GM18873 (cell line): Measurements from ENCODE around the gene JAKMIP2.
"Not testable (repeated sequence)": the region's sequence is repeated elsewhere in the genome, so short reads cannot be mapped to it uniquely, and the experiment has no call there.

Source experiments
- ATAC-seq: cut with Tn5 transposase; IDR thresholded peaks from one replicate; pipeline ENCODE4 v1.9.1; 2021; ENCODE audit warnings: mild to moderate bottlenecking, moderate library complexity, moderate number of reproducible peaks; ENCODE audit not compliant: unreplicated experiment, low FRiP score

Gene JAKMIP2

DNA sequence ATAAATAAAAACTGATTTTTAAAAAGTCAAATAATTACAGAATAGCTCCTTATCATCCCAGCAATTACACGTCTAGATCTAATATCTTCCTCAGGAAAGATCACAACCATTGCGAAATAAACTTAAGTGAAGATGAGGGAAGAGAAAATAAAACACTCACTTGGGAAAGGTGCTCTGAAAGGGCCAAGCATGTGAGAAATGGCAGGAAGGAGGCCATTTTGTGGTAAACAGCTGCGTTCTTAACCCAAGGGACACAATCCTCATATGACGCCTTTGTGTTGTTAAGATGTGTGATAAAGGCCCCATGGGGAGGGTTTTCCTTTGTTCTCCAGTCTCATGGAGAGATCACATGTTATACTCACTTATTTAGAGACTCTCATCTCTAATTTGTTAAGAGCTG is 32.5 kb downstream of the JAKMIP2 start:
- ATAC-seq, result no peak

DNA sequence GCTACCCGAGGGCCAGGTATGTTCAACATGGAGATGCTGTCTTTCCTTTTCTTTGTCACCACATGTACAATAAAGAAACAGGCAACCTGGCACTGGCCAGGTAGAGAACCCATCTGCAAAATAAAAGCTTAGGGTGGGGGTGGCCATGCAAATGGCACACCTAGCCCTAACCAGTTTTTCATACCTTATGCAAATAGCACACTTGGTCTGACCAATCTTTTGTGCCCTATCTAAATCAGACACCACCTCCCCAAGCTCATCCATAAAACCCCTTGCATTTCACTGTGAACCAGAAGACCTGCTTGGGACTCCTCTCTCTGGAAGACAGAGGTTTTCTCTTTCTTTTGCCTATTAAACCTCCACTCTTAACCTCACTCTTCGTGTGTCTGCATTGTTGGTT is 33.9 kb downstream of the JAKMIP2 start:
- ATAC-seq, result no peak

DNA sequence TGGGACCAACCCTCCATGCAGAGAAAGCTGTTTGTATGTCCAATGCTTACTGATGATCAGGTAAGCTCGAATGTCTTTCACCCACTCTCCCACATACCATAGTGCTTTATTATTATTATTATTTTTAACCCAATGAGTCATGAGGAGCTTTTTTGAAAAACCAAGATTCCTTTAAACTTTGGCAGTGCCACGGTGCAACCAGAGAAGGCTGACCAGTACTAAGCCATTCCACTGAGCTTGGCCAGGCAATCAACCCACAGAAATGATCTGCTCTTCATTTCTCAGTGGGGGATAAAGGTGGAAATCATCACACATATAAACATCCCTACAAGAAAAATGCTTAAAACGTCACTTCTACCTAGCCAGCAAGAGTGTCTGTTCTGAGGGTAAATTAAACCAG is 35.5 kb downstream of the JAKMIP2 start:
- no peak for ATAC-seq

DNA sequence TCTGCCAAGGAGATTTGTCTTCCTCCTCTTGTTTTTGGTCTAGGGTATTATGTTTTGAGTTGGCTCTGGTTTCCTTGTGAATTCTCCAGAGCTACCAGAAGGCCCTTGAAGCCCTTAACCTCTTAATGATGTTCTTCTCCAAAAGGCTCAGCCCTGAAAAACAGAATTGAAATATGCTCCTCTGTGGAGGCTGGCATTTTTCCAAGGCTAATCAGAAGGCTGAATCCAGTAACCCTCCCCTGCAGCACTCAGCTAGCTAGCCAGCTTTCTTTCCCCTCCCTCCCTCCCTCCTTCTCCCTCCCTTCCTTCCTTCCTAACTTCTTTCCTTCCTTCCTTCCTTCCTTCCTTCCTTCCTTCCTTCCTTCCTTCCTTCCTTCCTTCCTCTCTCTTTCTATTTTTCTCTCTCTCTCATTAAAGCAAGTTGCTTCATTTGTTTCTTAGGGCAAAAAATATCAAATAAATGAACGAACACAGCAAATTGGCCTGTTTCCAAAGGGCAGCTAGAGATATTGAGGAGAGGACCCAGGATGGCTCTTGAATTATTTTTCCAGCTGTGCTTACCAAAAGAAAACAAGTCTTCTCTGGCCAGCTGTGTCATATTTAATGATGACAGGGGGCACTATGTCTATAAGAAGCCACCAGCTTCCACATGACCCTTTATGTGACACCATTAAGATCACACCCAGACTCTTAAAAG is 38.7 kb downstream of the JAKMIP2 start:
- no peak for ATAC-seq

DNA sequence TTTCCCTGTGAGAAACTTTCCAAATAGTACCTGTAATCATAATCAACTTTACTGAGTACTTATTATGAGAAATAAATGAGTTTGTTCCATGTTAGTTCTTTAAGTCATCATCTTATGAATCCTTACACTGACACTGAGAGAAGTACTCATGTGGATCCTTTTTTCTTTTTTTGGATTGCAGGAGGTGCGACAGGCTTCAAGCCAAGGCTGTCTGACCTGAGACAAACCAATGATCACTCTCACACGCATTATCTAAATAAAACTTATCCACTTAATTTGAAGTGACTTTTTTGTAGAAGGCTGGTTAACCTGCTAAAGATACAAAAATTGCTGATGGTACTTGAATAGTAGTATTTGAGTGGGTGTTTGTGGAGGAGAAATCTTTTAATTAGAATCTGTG is 39.5 kb downstream of the JAKMIP2 start:
- ATAC-seq, result no peak

DNA sequence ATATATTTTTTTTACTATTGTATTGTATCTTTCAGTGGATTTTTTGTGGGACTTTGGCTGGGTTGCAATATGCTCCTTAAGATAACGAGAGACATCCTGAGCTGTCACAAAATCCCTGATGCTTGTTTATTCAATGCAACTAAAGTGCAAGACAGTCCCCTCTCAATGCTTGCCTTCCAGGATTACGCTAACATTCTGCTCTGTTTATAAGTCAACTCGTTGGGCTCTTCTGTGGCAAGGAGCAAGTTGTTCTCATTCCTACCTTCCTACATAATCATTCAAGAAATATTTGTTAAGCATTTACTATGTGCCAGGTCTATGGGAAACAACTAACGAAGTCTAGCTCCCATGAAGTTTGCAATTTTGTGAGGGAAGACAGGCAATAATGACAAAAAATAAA is 40.4 kb downstream of the JAKMIP2 start:
- no peak for ATAC-seq

DNA sequence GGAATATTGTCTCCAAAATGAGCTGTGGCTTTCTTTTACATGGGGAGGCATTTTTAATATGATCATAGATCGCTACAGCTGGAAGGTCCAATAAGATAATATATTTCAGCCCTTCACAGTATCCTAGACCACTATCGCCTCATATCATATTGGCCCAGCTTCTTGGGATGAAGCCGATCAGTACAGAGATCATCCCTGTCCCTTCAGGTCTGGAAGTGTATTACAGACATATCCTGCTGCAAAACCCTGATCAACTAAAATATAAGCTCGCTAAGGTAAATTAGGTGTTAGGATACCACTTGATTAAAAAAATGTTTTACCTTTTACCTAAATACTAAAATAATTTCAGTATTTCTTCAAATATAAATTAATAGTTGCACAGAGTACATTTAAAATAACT is 41.7 kb downstream of the JAKMIP2 start:
- no peak for ATAC-seq

DNA sequence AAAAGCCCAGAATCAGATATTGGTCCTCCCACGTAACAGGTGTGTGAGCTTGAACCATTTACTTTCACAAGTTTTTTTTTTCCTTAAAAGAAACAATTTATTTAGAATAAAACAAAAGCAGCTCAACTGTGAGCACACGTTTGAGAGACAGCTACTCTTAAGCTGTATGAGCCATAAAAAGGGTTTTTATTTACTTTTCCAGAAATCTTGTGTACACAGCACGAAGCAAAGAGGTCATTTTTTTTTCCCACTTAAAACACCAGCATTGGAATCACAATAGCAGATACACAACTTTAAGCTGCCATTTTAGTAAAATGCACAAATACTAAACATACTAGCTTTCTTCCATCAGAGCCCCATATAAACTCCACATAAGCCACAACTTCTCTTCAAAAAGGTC is 44.6 kb downstream of the JAKMIP2 start:
- no peak for ATAC-seq

DNA sequence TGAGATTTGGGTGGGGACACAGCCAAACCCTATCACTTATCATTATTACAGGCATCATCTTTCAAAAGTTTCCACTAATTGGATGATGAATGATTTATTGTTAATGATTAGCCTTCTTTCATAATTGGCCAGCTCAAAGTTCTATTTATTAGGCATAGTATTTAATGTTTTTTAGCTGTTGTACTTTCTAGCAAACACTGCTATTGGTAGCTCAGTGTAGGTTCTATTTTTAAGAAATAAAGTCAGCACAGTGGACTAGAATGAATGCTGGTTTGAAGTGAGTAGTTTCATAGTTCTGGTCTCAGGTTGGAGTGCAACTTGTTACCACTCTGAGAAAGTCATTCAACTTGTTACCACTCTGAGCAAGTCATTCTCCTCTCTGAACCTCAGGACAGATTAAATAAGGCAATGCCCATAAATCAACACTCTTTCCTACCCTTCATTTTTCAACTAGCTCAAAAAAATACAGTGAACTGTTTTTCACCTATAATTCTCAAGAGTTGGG is 46.9 kb downstream of the JAKMIP2 start:
- ATAC-seq, result no peak

DNA sequence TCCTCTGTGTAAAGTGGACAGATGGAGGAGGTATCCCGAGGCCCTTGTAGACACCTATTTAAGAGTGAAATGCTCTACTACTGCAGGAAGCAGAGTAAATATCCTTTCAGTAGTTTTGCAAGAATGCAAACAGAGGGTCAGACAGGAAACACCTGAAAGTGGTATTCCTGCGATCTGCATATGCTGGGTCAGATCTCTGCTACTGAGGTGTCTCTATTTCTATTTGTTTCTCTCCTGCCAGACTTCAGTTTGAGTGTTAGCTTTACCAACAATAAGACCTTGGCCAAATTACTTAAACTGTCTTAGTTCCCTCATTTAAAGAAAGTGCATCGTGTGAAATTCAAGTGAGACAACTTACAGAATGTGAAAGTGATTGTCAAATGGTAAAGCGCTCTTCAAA is 47.6 kb downstream of the JAKMIP2 start:
- no peak for ATAC-seq

DNA sequence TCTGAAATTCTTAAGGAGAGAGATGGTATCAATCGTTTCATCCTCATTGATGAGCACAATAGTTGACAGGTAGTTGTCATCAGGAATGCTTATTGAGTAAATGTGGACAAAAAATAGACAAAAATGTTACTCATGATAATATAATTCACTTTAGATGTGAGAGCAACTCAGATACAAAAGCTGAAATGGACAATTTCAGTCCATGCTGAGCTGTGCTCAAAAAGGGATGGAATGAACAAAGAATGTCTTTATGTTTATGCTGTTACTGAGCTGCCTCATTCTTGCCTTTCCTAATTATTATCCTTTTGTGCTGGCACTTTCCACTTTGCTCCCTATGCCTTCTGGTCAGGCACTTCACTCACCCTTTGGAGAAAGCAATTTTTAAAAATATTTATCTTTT is 49.5 kb downstream of the JAKMIP2 start:
- ATAC-seq, result no peak

DNA sequence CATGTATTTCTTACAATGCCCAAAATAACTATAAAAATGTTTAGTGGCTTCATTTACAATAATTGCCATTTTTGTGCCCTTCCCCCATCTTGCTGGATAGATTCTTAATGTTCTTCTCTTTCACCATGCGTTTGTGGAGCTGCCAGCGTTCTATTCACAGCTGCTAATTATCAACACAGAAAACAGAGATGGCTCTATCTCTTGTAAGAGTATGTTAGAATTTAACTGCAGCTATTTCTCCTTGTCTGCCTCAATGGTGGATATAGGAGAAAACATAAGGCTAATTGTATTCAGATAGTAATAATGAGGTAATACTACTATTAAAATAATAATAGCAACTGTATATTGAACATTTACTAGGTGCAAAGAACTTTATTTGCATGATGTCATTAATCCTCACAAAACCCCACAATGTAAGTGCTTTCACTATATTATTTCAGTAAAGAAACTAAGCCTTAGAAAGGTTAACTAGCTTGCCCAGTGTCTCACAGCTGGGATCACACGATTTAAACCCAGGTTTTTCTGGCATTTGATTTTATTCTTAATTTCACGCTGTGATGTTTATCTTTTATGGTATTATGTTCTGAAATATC is 50.1 kb downstream of the JAKMIP2 start:
- ATAC-seq, result no peak

DNA sequence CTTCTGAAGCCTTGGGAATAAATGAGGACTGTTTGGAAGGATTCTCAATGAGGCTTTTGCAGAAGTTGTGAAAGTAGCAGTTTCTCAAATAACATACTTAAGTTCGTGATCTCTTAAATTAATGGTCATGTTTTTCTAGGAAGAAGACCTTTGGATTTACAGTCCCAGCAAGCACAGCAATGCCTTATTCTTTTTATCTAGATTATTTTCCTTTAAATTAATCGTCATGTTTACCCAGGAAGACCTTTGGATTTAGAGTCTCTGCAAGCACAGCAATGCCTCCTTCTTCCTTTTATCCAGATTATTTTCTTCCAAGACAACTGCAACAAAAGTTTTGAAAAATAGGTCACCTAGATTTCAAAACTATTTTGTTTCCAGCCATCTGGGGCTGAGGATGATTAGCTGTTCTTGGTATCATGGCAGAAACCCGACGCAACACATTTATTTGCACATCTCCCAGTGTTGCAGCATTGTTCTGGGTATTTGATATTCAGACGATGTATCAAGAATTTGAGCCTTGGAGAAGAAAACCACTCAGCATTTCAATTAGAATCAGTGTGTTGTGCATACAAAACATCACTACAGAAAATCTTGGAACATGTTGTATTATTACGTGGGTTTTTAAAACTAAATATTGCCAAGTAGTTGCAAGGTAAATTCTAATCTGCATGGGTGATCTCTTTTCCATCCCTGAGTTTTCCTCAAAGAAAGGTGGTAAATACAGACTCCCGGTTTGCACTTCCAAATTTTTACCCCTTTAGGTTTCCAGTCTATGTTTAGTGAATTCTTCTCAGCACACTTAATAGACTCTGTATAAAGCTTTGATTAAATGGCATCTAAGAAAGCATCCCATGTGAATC is 50.9 kb downstream of the JAKMIP2 start:
- ATAC-seq, result no peak

DNA sequence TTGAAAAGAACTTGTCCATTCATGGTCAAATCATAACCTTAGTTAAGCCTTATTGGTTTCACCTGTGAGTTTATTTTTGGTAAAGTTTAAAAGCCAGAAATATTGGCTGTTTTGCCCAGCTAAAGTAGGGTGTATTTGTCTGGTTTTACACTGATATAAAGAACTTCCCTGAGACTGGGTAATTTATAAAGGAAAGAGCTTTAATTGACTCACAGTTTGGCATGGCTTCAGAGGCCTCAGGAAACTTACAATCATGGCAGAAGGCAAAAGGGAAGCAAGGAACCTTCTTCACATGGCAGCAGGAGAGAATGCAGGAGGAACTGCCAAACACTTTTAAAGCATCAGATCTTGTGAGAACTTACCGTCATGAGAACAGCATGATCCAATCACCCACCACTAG is 55.3 kb downstream of the JAKMIP2 start:
- ATAC-seq, result no peak

DNA sequence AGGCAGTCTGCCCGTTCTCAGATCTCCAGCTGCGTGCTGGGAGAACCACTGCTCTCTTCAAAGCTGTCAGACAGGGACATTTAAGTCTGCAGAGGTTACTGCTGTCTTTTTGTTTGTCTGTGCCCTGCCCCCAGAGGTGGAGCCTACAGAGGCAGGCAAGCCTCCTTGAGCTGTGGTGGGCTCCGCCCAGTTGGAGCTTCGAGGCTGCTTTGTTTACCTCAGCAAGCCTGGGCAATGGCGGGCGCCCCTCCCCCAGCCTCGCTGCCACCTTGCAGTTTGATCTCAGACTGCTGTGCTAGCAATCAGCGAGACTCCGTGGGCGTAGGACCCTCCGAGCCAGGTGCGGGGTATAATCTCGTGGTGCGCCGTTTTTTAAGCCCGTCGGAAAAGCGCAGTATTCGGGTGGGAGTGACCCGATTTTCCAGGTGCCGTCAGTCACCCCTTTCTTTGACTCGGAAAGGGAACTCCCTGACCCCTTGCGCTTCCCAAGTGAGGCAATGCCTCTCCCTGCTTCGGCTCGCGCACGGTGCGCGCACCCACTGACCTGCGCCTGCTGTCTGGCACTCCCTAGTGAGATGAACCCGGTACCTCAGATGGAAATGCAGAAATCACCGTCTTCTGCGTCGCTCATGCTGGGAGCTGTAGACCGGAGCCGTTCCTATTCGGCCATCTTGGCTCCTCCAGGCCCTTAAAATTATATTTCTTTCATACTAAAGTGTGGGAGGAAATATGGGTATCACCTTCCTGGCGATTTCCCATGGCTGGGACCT is 61.2 kb downstream of the JAKMIP2 start:
- not testable (repeated sequence) for ATAC-seq

DNA sequence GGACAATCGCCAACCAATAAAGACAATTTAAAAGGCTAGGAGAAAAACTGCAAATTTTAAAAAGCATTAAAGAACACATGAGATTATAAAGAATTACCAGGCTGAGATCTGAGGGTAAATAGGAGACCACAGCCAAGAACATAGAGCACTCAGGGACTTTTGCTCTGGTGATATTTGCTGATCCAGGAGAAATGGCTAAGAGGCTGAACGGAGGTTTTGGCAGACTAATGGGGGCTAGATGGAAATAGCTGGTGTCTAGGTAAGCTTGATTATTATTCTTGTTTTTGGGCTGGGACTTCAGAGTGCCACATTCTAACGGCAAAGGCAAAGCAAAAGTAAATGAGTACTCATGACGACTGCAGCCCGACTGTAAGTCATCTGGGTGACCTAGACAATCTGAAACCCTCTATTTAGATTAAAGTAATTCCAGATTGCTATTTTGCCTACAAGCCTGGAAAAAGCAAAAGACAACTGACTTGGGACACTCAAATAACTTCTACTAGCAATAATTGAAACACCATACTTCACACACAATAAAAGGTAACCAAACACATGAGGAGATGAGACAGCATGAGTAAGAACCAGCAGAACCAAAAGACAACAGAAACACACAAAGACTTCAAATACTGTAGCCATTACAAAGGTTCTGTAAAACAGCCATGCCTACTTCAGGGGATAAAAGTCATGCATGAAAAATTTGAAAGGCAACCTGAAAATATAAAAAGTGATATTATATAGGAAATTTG is 68.8 kb downstream of the JAKMIP2 start:
- ATAC-seq, result no peak

DNA sequence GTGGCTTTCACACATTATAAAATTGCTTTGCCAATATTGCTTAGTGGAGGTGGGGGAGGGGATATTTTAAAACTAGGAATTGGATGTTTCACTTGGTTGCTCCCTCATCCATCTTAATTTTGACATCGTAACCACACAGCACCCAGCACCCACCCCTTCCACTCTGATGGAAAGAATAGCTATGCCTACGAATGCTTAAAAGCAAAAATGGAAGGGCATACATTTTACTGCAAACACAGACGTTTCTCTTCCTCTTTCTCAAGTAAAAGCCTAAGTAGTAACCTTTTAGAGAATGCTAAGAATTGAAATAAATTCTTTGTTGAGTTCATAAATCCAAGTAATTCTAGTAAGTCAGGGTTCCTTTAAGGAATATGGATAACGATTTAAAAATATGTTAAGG is 69.9 kb downstream of the JAKMIP2 start:
- no peak for ATAC-seq

DNA sequence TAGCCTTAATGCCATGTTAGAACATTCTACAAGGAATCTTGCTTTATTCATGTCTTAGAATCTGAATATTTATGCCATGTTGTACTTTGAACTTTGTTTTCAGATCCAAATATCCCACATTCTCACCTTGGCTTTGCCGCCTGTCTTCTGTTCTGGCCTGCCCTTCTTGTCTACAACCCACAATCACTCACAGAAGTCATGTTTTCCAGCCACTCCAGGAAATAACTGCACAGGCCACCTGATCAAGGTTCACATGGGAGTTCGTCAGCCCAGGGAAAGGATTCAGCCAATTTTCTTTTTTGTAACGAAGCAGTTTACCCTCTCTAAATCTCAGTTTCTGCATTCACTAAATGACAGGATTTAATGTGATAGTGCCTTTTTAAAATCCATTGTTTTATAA is 70.5 kb downstream of the JAKMIP2 start:
- no peak for ATAC-seq

DNA sequence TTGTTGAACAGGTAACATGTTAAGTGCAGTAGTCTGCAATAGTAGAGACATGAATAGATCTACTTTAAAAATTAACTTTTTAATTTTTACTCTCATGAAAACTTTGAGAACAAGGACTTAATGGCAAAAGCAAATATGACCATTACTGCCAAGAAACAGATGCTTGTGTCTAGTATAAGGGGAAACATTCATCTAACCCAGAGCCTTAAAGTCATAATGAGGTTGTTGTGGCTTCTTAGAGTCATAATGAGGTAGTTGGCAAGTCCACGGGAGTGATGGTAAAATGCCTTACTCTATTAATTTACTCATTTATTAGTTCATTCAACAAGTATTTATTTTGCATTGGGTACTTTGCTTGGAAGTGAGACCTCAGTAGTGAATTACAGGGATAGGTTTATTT is 71.5 kb downstream of the JAKMIP2 start:
- ATAC-seq, result no peak

DNA sequence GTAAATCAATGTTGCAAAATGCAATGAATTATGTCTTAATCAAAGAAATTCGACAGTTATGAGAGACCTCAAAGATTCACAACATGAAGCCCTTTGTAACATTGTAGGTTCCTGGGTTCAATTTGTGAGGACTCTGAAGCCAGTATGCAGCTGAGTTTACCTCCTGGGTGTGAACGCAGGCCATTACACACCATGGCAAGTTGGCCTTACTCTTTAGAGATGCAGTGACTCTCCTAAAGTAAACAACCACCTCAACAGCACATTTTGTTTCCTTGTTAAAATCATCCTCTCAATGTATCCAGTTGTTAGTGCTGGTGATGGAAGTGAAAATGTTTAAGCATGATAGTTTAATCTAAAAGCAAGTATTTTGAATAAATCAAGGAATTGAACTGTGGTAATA is 73.8 kb downstream of the JAKMIP2 start:
- ATAC-seq, result no peak
